BJ (cell line): ENCODE results near the gene IL13. TPM values are rescaled to one million over a fixed set of nuclear protein-coding genes. Genes with fewer than 3 reads are reported as not detected.

ENCODE experiments used
- CTCF ChIA-PET: fragments of 350-600 bp; formaldehyde crosslinking; extraction: SDS; loops from one replicate; lab custom pipeline; 2021; ENCODE audit warnings: antibody characterized with exemption, inconsistent platforms; lab: Yijun Ruan, JAX
- POLR2A ChIA-PET: fragments of 300-600 bp; sonication (Branson Sonifier 250); formaldehyde crosslinking; extraction: SDS; loops from one replicate; lab custom pipeline; 2021; ENCODE audit warnings: antibody characterized with exemption; lab: Charles Lee
- DNase-seq: peaks from one replicate; pipeline ENCODE4 v3.0.0-alpha.2; 2011; ENCODE audit warnings: low read depth
- H3K27me3 ChIP-seq: 2 replicates; pipeline ENCODE4 v1.6.0; 2011; ENCODE audit warnings: low read length; ENCODE audit not compliant: control insufficient read depth, insufficient read depth
- H3K36me3 ChIP-seq: 2 replicates; pipeline ENCODE4 v1.5.1; 2011; ENCODE audit warnings: low read length; ENCODE audit not compliant: control insufficient read depth, insufficient read depth
- H3K4me3 ChIP-seq: 2 replicates; pipeline ENCODE4 v1.5.1; 2011; ENCODE audit warnings: low read depth, mild to moderate bottlenecking, control low read depth, low read length
- CTCF ChIP-seq: IDR thresholded peaks from 2 replicates; pipeline ENCODE4 v1.5.1; 2011; ENCODE audit warnings: low read depth, mild to moderate bottlenecking, control low read depth, inconsistent platforms, low read length, moderate library complexity; ENCODE audit not compliant: insufficient read depth
- polyA plus RNA-seq: library from polyadenylated mRNA; depleted of rRNA; stranded (reverse); fragments of >200 nt; gene quantifications from 2 replicates; pipeline ENCODE4 v1.2.3, GENCODE V29; 2011

The IL13 gene
- polyA plus RNA-seq, 1 experiment = not detected

DNA sequence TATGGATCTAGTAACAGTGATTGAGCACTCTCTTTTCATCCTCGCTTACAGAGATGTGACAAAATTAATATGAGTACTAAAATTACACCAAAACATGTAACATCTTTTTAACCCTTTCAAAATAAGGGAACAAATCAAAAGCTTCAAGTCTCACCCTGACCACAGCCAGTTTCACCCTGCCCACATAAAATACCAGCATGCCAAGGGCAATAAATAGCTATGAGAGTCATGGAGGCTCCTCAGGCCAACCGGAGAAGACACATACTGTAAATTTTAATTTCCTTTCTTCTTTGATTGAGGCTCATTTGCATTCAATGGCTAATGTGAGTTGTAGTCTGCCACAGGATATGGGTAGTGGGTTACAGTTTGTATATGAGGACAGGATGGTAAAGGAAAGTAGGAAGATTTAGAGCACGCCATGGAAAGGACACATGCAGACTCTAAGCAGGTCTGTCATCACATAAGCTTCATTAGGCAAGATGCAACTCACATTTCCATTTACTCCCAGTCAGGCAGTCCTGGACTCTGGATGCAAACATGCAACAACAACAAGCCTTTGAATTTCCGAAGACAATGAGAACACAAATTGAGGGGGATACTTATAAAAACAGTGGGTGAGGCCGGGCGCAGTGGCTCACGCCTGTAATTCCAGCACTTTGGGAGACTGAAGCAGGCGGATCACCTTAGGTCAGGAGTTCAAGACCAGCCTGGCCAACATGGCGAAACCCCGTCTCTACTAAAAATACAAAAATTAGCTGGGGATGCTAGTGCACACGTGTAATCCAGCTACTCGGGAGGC, 27.1 kb downstream of the IL13 start:
- POLR2A ChIA-PET = no interaction called here
- DNase-seq = no peak
- H3K4me3 ChIP-seq = no peak overlapping the region
- H3K27me3 ChIP-seq = no peaks in the 10 kb centered on the region
- CTCF ChIA-PET = no interaction called here
- TF ChIP-seq CTCF = no peak
- H3K36me3 ChIP-seq = no peaks in the 10 kb centered on the region

DNA sequence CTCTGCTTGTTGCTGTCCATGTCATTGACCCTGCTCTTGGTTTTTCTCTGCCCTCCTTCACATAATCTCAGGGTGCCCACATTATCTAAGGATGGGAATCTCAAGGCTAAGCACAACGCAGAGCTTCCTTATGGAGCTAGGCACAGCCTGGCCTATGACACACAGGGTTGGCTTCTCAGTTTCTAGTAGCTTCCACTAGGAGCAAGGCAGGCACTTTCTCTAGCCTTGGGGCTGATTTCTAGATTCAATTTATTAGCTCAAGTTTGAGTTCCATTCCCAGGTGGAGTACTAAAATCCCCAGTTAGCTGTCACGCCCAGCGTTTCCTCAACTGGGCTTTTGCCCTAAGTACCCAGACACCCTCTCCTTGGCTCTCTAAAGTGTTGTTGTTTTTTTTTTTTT, 28.2 kb downstream of the IL13 start:
- no peak for TF ChIP-seq CTCF
- Histone ChIP-seq H3K27me3 (no peaks in the 10 kb centered on the region), H3K4me3 (no peak overlapping the region), H3K36me3 (no peaks in the 10 kb centered on the region)
- DNase-seq = no peak
- CTCF ChIA-PET = no interaction called here
- POLR2A ChIA-PET = no interaction called here

DNA sequence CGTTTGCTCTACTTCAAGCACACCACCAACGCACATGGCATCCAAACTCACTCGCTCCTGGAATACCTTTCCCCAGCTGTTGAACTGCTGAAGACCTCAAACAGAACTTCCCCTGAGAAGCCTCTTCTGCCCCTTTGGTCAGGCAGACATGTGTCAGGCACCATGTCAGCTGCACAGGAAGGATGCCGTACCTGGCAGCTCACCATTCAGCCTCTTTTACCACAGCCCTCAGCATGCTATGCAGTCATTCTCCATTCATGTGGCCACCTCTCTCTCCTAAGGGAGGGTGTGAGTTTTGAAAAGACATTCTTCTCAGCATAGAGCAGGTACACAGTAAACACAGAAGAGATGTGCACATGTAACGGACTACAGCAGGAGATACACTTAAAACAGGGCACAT, 30.0 kb downstream of the IL13 start:
- Histone ChIP-seq H3K4me3 (no peak overlapping the region), H3K27me3 (no peaks in the 10 kb centered on the region), H3K36me3 (no peaks in the 10 kb centered on the region)
- DNase-seq = no peak
- no peak for TF ChIP-seq CTCF
- ChIA-PET POLR2A (no interaction called here), CTCF (no interaction called here)

DNA sequence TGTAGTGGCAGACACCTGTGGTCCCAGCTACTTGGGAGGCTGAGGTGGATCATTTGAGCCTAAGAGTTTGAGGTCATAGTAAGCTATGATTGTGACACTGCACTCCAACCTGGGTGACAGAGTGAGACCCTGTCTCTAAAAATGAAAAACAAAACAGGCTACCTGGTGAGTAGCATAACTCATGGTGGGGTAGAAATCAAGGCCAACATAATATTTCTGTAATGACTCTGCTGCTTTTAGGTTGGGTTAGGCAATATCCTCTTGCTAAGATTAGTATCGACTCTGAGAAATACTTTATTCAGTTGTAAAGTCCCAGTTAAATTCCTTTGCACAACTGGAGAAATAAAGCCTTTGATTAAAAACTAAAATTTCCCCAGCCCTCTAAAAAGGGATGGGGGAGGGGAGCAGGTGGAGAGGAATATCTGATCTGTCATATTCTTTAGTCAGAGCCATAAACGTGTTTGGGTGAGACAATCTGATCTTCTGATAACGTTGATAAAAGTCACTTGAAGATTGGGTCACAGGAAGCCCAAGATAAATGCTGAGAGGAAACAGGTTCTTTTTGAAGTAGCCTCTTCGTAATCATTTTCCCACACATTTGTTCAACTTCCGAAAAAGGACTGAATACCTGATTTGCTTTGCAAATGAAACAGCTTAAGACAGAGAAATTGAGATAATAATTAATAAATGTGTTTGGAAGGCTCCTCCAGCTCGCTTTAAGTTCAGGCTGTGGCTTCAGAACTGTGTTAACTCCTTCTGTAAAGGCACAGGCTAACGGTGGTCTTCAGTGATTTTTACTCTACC, 30.8 kb downstream of the IL13 start:
- CTCF ChIA-PET = interaction anchor here (1.2 kb wide), 1 partner anchor 27 kb away, joined by 3 read pairs; no protein-coding TSS in a partner anchor
- no peak for TF ChIP-seq CTCF
- POLR2A ChIA-PET = no interaction called here
- H3K27me3 ChIP-seq = no peaks in the 10 kb centered on the region
- no peak for DNase-seq
- no peak overlapping the region for H3K4me3 ChIP-seq
- H3K36me3 ChIP-seq = no peaks in the 10 kb centered on the region

DNA sequence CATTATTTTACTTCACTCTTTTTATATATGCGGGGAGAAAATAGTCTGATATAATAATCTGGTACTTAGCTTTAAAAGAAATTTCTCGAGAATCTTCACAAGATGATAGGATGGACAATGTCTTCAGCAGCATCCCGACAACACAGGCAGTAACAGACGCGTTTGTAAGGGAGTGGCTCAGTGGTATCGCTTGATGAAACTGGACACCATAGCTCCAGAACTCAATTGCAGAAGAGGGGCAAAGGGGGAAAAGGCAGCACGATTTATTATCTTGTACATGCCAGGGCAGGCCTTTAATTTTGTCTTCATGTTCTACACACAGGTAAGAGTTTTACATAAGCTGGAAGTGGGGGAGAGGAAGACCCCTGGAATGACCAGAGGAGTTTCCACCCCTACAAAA, 31.5 kb downstream of the IL13 start:
- ChIA-PET POLR2A (no interaction called here), CTCF (interaction anchor here (1.2 kb wide), 1 partner anchor 26 kb away, joined by 3 read pairs; no protein-coding TSS in a partner anchor)
- Histone ChIP-seq H3K4me3 (no peak overlapping the region), H3K36me3 (no peaks in the 10 kb centered on the region), H3K27me3 (no peaks in the 10 kb centered on the region)
- DNase-seq = no peak
- no peak for TF ChIP-seq CTCF
